Measurements from ENCODE around the gene ZSWIM7. TPM values are rescaled to one million over a fixed set of nuclear protein-coding genes. Genes with fewer than 3 reads are reported as not detected.
"Not testable (repeated sequence)": the region's sequence is repeated elsewhere in the genome, so short reads cannot be mapped to it uniquely, and the experiment has no call there.

ZSWIM7 gene
- polyA plus RNA-seq, 3 donors: 43.1 to 70.1 (median 67.1) TPM

GRCh38 chr17:15942207-15942833 lies 57.2 kb downstream of the ZSWIM7 start:
- Histone ChIP-seq H3K27me3 (ENCODE audit: control insufficient read depth in 2 of 2, insufficient read depth in 2 of 2, low read length in 2 of 2) (peaks cover 0 to 5% of the 10 kb centered on the region in 2 donors), H3K4me2 (replicated peaks; ENCODE audit: extremely low read depth, low read length, poor library complexity, severe bottlenecking) (peak overlapping the region; percentile 49), H3K27ac (ENCODE audit: low read depth in 1 of 2, low read length in 2 of 2) (peak overlapping the region; percentile 61 to 86), H3K4me1 (ENCODE audit: control insufficient read depth in 1 of 2, insufficient read depth in 2 of 2, low read length in 2 of 2) (peaks cover 52 to 57% of the 10 kb centered on the region in 2 donors), H3K79me2 (ENCODE audit: insufficient read depth, low read length) (peaks cover 10% of the 10 kb centered on the region), H4K20me1 (ENCODE audit: insufficient read depth, low read length) (no peaks in the 10 kb centered on the region), H3K9me3 (replicated peaks in 1 of 2; ENCODE audit: control insufficient read depth in 1 of 2, insufficient read depth in 1 of 2, low read length in 2 of 2) (peaks cover 22 to 33% of the 10 kb centered on the region in 2 donors), H2AFZ (ENCODE audit: insufficient read depth, low read depth, low read length, poor library complexity, severe bottlenecking) (peak overlapping the region; percentile 50), H3K9ac (ENCODE audit: insufficient read depth, low read length, poor library complexity, severe bottlenecking) (no peak overlapping the region), H3K4me3 (replicated peaks in 1 of 3; ENCODE audit: low read depth in 2 of 3, low read length in 3 of 3) (peak overlapping the region in 1 of 3 experiments; percentile 46), H3K36me3 (replicated peaks in 1 of 2; ENCODE audit: control insufficient read depth in 1 of 2, insufficient read depth in 2 of 2, low read length in 2 of 2) (peaks cover 0 to 13% of the 10 kb centered on the region in 2 donors)
- Mint-ChIP-seq H3K4me3 (peak overlapping the region in 1 of 2 donors; percentile 71), H3K4me1 (peaks cover 40% of the 10 kb centered on the region), H3K9me3 (peaks cover 20 to 34% (median 29%) of the 10 kb centered on the region in 7 donors), H3K27me3 (ENCODE audit: low read depth in 3 of 3) (peaks cover 6 to 18% (median 6%) of the 10 kb centered on the region in 3 donors), H3K27ac (peak overlapping the region; percentile 91 to 98 (median 95)), H3K36me3 (peaks cover 22 to 30% of the 10 kb centered on the region in 2 donors)
- WGBS (ENCODE audit: insufficient coverage): 30% methylated on average over 6 of the region's 7 CpGs
- TF ChIP-seq CTCF (IDR thresholded peaks at IDR 0.05): no peak
- intact Hi-C loops (cut with micrococcal nuclease): loop anchor here in 1 of 2 donors (5.0 kb wide), 1 partner anchor 50 kb away; no protein-coding TSS in a partner anchor
- DNase-seq: peak; percentile 88 to 92 (median 92)

- Histone ChIP-seq H3K4me1 (ENCODE audit: control insufficient read depth in 1 of 2, insufficient read depth in 2 of 2, low read length in 2 of 2) (peaks cover 46 to 51% of the 10 kb centered on the region in 2 donors), H3K27me3 (ENCODE audit: control insufficient read depth in 2 of 2, insufficient read depth in 2 of 2, low read length in 2 of 2) (peaks cover 0 to 5% of the 10 kb centered on the region in 2 donors), H3K4me3 (replicated peaks in 1 of 3; ENCODE audit: low read depth in 2 of 3, low read length in 3 of 3) (peak overlapping the region in 1 of 3 experiments; percentile 29), H3K27ac (ENCODE audit: low read depth in 1 of 2, low read length in 2 of 2) (peak overlapping the region; percentile 61 to 86), H3K9me3 (replicated peaks in 1 of 2; ENCODE audit: control insufficient read depth in 1 of 2, insufficient read depth in 1 of 2, low read length in 2 of 2) (peaks cover 22 to 33% of the 10 kb centered on the region in 2 donors), H3K36me3 (replicated peaks in 1 of 2; ENCODE audit: control insufficient read depth in 1 of 2, insufficient read depth in 2 of 2, low read length in 2 of 2) (peaks cover 0 to 13% of the 10 kb centered on the region in 2 donors), H3K4me2 (replicated peaks; ENCODE audit: extremely low read depth, low read length, poor library complexity, severe bottlenecking) (no peak overlapping the region), H4K20me1 (ENCODE audit: insufficient read depth, low read length) (no peaks in the 10 kb centered on the region), H3K79me2 (ENCODE audit: insufficient read depth, low read length) (peaks cover 5% of the 10 kb centered on the region), H3K9ac (ENCODE audit: insufficient read depth, low read length, poor library complexity, severe bottlenecking) (no peak overlapping the region), H2AFZ (ENCODE audit: insufficient read depth, low read depth, low read length, poor library complexity, severe bottlenecking) (no peak overlapping the region)
- Mint-ChIP-seq H3K27ac (peak overlapping the region; percentile 91 to 98 (median 95)), H3K36me3 (peaks cover 22 to 26% of the 10 kb centered on the region in 2 donors), H3K27me3 (ENCODE audit: low read depth in 3 of 3) (peaks cover 6 to 17% (median 6%) of the 10 kb centered on the region in 3 donors), H3K4me3 (no peak overlapping the region), H3K9me3 (peaks cover 20 to 34% (median 29%) of the 10 kb centered on the region in 7 donors), H3K4me1 (peaks cover 34% of the 10 kb centered on the region)
- no peak for DNase-seq
- WGBS (ENCODE audit: insufficient coverage): 98% methylated on average over 4 of the region's 7 CpGs
- TF ChIP-seq CTCF (IDR thresholded peaks at IDR 0.05): no peak
- intact Hi-C loops (cut with micrococcal nuclease): loop anchor here in 1 of 2 donors (5.0 kb wide), 1 partner anchor 49 kb away; no protein-coding TSS in a partner anchor
Observed at GRCh38 chr17:15941781-15942180, 57.7 kb downstream of the ZSWIM7 start.

GRCh38 chr17:15936481-15936880 lies 63.0 kb downstream of the ZSWIM7 start:
- H4K20me1 ChIP-seq (ENCODE audit: insufficient read depth, low read length); H3K4me3 ChIP-seq (replicated peaks in 1 of 3; ENCODE audit: low read depth in 2 of 3, low read length in 3 of 3); H3K4me1 ChIP-seq (ENCODE audit: control insufficient read depth in 1 of 2, insufficient read depth in 2 of 2, low read length in 2 of 2); H3K27me3 Mint-ChIP-seq (ENCODE audit: low read depth in 3 of 3); H3K27ac ChIP-seq (ENCODE audit: low read depth in 1 of 2, low read length in 2 of 2); H2AFZ ChIP-seq (ENCODE audit: insufficient read depth, low read depth, low read length, poor library complexity, severe bottlenecking); intact Hi-C loops (cut with micrococcal nuclease); H3K27ac Mint-ChIP-seq; H3K4me1 Mint-ChIP-seq; H3K4me2 ChIP-seq (replicated peaks; ENCODE audit: extremely low read depth, low read length, poor library complexity, severe bottlenecking); H3K27me3 ChIP-seq (ENCODE audit: control insufficient read depth in 2 of 2, insufficient read depth in 2 of 2, low read length in 2 of 2); H3K9ac ChIP-seq (ENCODE audit: insufficient read depth, low read length, poor library complexity, severe bottlenecking); H3K4me3 Mint-ChIP-seq; DNase-seq; H3K79me2 ChIP-seq (ENCODE audit: insufficient read depth, low read length): not testable (repeated sequence)
- Histone ChIP-seq H3K36me3 (replicated peaks in 1 of 2; ENCODE audit: control insufficient read depth in 1 of 2, insufficient read depth in 2 of 2, low read length in 2 of 2) (peaks cover 0 to 13% of the 10 kb centered on the region in 2 donors), H3K9me3 (replicated peaks in 1 of 2; ENCODE audit: control insufficient read depth in 1 of 2, insufficient read depth in 1 of 2, low read length in 2 of 2) (peaks cover 15 to 25% of the 10 kb centered on the region in 2 donors)
- H3K9me3 Mint-ChIP-seq: peaks cover 15 to 32% (median 22%) of the 10 kb centered on the region in 7 donors
- peaks cover 14 to 18% of the 10 kb centered on the region in 2 donors for H3K36me3 Mint-ChIP-seq
- WGBS (ENCODE audit: insufficient coverage): 98% methylated on average over 4 of the region's 4 CpGs
